Thoracic aorta (tissue), 2 donors: ENCODE results near the gene MIS12. TPM values are rescaled to one million over a fixed set of nuclear protein-coding genes. Genes with fewer than 3 reads are reported as not detected.

Source experiments
- ATAC-seq: fragments of 150-250 bp; one replicate; pipeline ENCODE4 v1.8.0; 2017; ENCODE audit warnings: low read depth; ENCODE audit not compliant: insufficient number of reproducible peaks, low FRiP score
- DNase-seq: peaks from one replicate; pipeline ENCODE4 v3.0.0-alpha.2; 2020; ENCODE audit warnings: low spot score
- H3K27ac ChIP-seq, 2 donors: fragments of 200-600 bp; sonication (generic); 1 replicate in 1 of 2; 2 replicates in 1 of 2; pipeline ENCODE4 v1.5.1; 2016; ENCODE audit warnings: mild to moderate bottlenecking in 2 of 2, moderate library complexity in 2 of 2
- H3K27me3 ChIP-seq: fragments of 200-600 bp; sonication (generic); replicated peaks from 2 replicates; pipeline ENCODE4 v1.6.0; 2016; ENCODE audit warnings: mild to moderate bottlenecking; ENCODE audit not compliant: insufficient read depth
- H3K36me3 ChIP-seq: fragments of 200-600 bp; sonication (generic); one replicate; pipeline ENCODE4 v1.5.1; 2016
- H3K4me1 ChIP-seq, 2 donors: fragments of 200-600 bp; sonication (generic); 1 replicate in 1 of 2; 2 replicates in 1 of 2; pipeline versions ENCODE4 v1.5.1 to v1.6.0; 2016; ENCODE audit warnings: low read depth in 2 of 2, mild to moderate bottlenecking in 1 of 2; ENCODE audit not compliant: control insufficient read depth in 1 of 2
- H3K4me3 ChIP-seq: fragments of 200-600 bp; sonication (generic); 2 replicates; pipeline ENCODE4 v1.5.1; 2016; ENCODE audit warnings: mild to moderate bottlenecking
- H3K9me3 ChIP-seq: fragments of 200-600 bp; sonication (generic); 2 replicates; pipeline ENCODE4 v1.5.1; 2016
- CTCF ChIP-seq: fragments of 200-600 bp; sonication (generic); IDR thresholded peaks from one replicate; pipeline ENCODE4 v1.5.1; 2019; ENCODE audit warnings: antibody characterized with exemption
- total RNA-seq, 2 donors: library from RNA; depleted of rRNA; stranded (reverse); fragments of >200 nt; gene quantifications; one replicate each; pipeline versions ENCODE4 v1.1.0 to v1.2.3, GENCODE V29; 2016

The MIS12 gene
- total RNA-seq, 2 donors from 2014 or later, result 10.3 to 12.8 TPM

- DNase-seq (no peak), ATAC-seq (no peak)
- H3K36me3 ChIP-seq, result no peaks in the 10 kb centered on the region
- H3K27me3 ChIP-seq, result no peaks in the 10 kb centered on the region
- no peak for TF ChIP-seq CTCF
- no peak overlapping the region for H3K27ac ChIP-seq
- H3K4me1 ChIP-seq, result peaks cover 11 to 20% of the 10 kb centered on the region in 2 donors
- peak overlapping the region; percentile 91 for H3K4me3 ChIP-seq
- no peaks in the 10 kb centered on the region for H3K9me3 ChIP-seq
These were observed 18.9 kb upstream of the MIS12 start for GRCh38 chr17:5467416-5467815.

GRCh38 chr17:5468075-5468473 is 18.3 kb upstream of the MIS12 start:
- Histone ChIP-seq H3K9me3 (no peaks in the 10 kb centered on the region), H3K4me1 (peaks cover 11 to 20% of the 10 kb centered on the region in 2 donors), H3K4me3 (peak overlapping the region; percentile 91), H3K36me3 (no peaks in the 10 kb centered on the region), H3K27me3 (no peaks in the 10 kb centered on the region), H3K27ac (peak overlapping the region in 1 of 2 donors; percentile 55)
- no peak for TF ChIP-seq CTCF
- DNase-seq, result no peak
- ATAC-seq, result no peak

- no peak overlapping the region for H3K27ac ChIP-seq
- peaks cover 19% of the 10 kb centered on the region for H3K36me3 ChIP-seq
- DNase-seq, result no peak
- H3K9me3 ChIP-seq, result no peaks in the 10 kb centered on the region
- peaks cover 2 to 8% of the 10 kb centered on the region in 2 donors for H3K4me1 ChIP-seq
- no peaks in the 10 kb centered on the region for H3K27me3 ChIP-seq
- no peak overlapping the region for H3K4me3 ChIP-seq
- TF ChIP-seq CTCF, result no peak
- ATAC-seq, result no peak
These were observed 13.9 kb upstream of the MIS12 start for GRCh38 chr17:5472511-5472910.

GRCh38 chr17:5473906-5474305 is 12.5 kb upstream of the MIS12 start:
- no peak for ATAC-seq
- H3K36me3 ChIP-seq, result peaks cover 33% of the 10 kb centered on the region

GRCh38 chr17:5478992-5479391 is 7.4 kb upstream of the MIS12 start:
- Histone ChIP-seq H3K27me3 (no peaks in the 10 kb centered on the region), H3K4me1 (no peaks in the 10 kb centered on the region), H3K9me3 (no peaks in the 10 kb centered on the region), H3K36me3 (peaks cover 65% of the 10 kb centered on the region), H3K4me3 (no peak overlapping the region), H3K27ac (no peak overlapping the region)
- TF ChIP-seq CTCF, result no peak
- DNase-seq (no peak), ATAC-seq (no peak)

More at GRCh38 chr17:5473906-5474305, 12.5 kb upstream of the MIS12 start:
- H3K4me3 ChIP-seq, result no peak overlapping the region
- DNase-seq, result no peak
- H3K27me3 ChIP-seq, result no peaks in the 10 kb centered on the region
- no peak overlapping the region for H3K27ac ChIP-seq
- peaks cover 0 to 5% of the 10 kb centered on the region in 2 donors for H3K4me1 ChIP-seq
- H3K9me3 ChIP-seq, result no peaks in the 10 kb centered on the region
- no peak for TF ChIP-seq CTCF
